DOHH2 (cell line): ENCODE measurements around the gene ADCY10.

Source experiments
- CTCF ChIP-seq: fragments of 200-600 bp; sonication (generic); IDR thresholded peaks from one replicate; pipeline ENCODE4 v1.5.1; 2014; ENCODE audit warnings: antibody characterized with exemption, mild to moderate bottlenecking, low read depth, low read length; ENCODE audit not compliant: poor library complexity, severe bottlenecking
- EZH2phosphoT487 ChIP-seq: fragments of 200-600 bp; sonication (generic); IDR thresholded peaks from 2 replicates; pipeline ENCODE4 v1.6.1; 2017; ENCODE audit warnings: borderline replicate concordance, mild to moderate bottlenecking, antibody characterized with exemption, low read length, moderate library complexity, mixed read lengths

- TF ChIP-seq CTCF, result no peak
- TF ChIP-seq EZH2phosphoT487, result no peak
Measured at GRCh38 chr1:167882376-167882775, 31.6 kb downstream of the ADCY10 start.
